ENCODE results near the gene APOO. TPM values are rescaled to one million over a fixed set of nuclear protein-coding genes. Genes with fewer than 3 reads are reported as not detected.

APOO gene
- total and polyA plus RNA-seq, 4 donors, result 5.4 to 18.0 (median 8.8) TPM

DNA sequence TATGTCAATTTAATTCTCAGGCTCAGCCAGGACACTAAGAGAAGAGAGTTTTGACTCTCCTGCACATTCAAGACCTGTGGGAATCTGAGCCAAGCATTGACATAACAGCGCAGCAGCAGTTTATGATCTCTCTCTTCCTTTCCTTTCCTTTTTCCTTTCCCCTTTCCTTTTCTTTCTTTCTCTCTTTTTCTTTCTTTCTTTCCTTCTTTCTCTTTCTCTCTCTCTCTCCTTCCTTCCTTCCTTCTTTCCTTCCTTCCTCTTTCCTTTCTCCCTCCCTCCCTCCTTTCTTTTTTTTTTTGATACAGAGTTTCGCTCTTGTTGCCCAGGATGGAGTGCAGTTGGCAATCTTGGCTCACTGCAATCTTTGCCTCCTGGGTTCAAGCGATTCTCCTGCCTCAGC, 103.2 kb downstream of the APOO start:
- no peak for TF ChIP-seq EGR1 (IDR thresholded peaks at IDR 0.05; ENCODE audit: low read depth in 2 of 2)
- TF ChIP-seq YY1 (IDR thresholded peaks at IDR 0.05), result no peak
- TF ChIP-seq, protein P1, sequence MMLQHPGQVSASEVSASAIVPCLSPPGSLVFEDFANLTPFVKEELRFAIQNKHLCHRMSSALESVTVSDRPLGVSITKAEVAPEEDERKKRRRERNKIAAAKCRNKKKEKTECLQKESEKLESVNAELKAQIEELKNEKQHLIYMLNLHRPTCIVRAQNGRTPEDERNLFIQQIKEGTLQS (IDR thresholded peaks at IDR 0.05), result no peak
- TF ChIP-seq, protein P2, sequence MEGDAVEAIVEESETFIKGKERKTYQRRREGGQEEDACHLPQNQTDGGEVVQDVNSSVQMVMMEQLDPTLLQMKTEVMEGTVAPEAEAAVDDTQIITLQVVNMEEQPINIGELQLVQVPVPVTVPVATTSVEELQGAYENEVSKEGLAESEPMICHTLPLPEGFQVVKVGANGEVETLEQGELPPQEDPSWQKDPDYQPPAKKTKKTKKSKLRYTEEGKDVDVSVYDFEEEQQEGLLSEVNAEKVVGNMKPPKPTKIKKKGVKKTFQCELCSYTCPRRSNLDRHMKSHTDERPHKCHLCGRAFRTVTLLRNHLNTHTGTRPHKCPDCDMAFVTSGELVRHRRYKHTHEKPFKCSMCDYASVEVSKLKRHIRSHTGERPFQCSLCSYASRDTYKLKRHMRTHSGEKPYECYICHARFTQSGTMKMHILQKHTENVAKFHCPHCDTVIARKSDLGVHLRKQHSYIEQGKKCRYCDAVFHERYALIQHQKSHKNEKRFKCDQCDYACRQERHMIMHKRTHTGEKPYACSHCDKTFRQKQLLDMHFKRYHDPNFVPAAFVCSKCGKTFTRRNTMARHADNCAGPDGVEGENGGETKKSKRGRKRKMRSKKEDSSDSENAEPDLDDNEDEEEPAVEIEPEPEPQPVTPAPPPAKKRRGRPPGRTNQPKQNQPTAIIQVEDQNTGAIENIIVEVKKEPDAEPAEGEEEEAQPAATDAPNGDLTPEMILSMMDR (IDR thresholded peaks at IDR 0.05; ENCODE audit: low read depth, low read length, missing input control), result no peak
- no peak for TF ChIP-seq SP1 (IDR thresholded peaks at IDR 0.05)
- TF ChIP-seq RXRA (IDR thresholded peaks at IDR 0.05), result no peak
- TF ChIP-seq JUND (IDR thresholded peaks at IDR 0.05), result no peak
- TF ChIP-seq, protein P3, sequence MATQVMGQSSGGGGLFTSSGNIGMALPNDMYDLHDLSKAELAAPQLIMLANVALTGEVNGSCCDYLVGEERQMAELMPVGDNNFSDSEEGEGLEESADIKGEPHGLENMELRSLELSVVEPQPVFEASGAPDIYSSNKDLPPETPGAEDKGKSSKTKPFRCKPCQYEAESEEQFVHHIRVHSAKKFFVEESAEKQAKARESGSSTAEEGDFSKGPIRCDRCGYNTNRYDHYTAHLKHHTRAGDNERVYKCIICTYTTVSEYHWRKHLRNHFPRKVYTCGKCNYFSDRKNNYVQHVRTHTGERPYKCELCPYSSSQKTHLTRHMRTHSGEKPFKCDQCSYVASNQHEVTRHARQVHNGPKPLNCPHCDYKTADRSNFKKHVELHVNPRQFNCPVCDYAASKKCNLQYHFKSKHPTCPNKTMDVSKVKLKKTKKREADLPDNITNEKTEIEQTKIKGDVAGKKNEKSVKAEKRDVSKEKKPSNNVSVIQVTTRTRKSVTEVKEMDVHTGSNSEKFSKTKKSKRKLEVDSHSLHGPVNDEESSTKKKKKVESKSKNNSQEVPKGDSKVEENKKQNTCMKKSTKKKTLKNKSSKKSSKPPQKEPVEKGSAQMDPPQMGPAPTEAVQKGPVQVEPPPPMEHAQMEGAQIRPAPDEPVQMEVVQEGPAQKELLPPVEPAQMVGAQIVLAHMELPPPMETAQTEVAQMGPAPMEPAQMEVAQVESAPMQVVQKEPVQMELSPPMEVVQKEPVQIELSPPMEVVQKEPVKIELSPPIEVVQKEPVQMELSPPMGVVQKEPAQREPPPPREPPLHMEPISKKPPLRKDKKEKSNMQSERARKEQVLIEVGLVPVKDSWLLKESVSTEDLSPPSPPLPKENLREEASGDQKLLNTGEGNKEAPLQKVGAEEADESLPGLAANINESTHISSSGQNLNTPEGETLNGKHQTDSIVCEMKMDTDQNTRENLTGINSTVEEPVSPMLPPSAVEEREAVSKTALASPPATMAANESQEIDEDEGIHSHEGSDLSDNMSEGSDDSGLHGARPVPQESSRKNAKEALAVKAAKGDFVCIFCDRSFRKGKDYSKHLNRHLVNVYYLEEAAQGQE (IDR thresholded peaks at IDR 0.05), result no peak
- TF ChIP-seq GABPA (IDR thresholded peaks at IDR 0.05 in 1 of 2, conservative IDR thresholded peaks at IDR 0.05 in 1 of 2), result no peak
- TF ChIP-seq HNF4A (conservative IDR thresholded peaks at IDR 0.05), result no peak
- no peak for TF ChIP-seq FOXA1 (IDR thresholded peaks at IDR 0.05)
- TF ChIP-seq, protein P4, sequence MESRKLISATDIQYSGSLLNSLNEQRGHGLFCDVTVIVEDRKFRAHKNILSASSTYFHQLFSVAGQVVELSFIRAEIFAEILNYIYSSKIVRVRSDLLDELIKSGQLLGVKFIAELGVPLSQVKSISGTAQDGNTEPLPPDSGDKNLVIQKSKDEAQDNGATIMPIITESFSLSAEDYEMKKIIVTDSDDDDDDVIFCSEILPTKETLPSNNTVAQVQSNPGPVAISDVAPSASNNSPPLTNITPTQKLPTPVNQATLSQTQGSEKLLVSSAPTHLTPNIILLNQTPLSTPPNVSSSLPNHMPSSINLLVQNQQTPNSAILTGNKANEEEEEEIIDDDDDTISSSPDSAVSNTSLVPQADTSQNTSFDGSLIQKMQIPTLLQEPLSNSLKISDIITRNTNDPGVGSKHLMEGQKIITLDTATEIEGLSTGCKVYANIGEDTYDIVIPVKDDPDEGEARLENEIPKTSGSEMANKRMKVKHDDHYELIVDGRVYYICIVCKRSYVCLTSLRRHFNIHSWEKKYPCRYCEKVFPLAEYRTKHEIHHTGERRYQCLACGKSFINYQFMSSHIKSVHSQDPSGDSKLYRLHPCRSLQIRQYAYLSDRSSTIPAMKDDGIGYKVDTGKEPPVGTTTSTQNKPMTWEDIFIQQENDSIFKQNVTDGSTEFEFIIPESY (IDR thresholded peaks at IDR 0.05), result no peak
- TF ChIP-seq NR2F2 (IDR thresholded peaks at IDR 0.05), result no peak
- TF ChIP-seq, protein P5, sequence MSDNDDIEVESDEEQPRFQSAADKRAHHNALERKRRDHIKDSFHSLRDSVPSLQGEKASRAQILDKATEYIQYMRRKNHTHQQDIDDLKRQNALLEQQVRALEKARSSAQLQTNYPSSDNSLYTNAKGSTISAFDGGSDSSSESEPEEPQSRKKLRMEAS (IDR thresholded peaks at IDR 0.05), result no peak
- Histone ChIP-seq H3K36me3 (ENCODE audit: control insufficient read depth in 4 of 4, insufficient read depth in 3 of 4, low read depth in 1 of 4, low read length in 3 of 4) (no peaks in the 10 kb centered on the region), H3K9me3 (ENCODE audit: control insufficient read depth in 4 of 4, low read length in 3 of 4) (no peaks in the 10 kb centered on the region), H3K27me3 (ENCODE audit: control insufficient read depth in 4 of 4, insufficient read depth in 4 of 4, low read length in 3 of 4) (no peaks in the 10 kb centered on the region), H3K4me1 (ENCODE audit: control insufficient read depth in 4 of 4, insufficient read depth in 4 of 4, low read length in 3 of 4) (peaks cover 0 to 4% (median 0%) of the 10 kb centered on the region in 4 donors), H3K4me3 (ENCODE audit: low read depth in 1 of 3, low read length in 3 of 3) (no peak overlapping the region), H3K27ac (ENCODE audit: low read depth in 1 of 2, low read length in 2 of 2) (no peak overlapping the region), H3K9ac (ENCODE audit: low read depth in 1 of 2, low read length in 2 of 2) (no peak overlapping the region)
- WGBS, result 85% methylated on average over 3 of the region's 3 CpGs
- DNase-seq (ENCODE audit: low spot score), result no peak

DNA sequence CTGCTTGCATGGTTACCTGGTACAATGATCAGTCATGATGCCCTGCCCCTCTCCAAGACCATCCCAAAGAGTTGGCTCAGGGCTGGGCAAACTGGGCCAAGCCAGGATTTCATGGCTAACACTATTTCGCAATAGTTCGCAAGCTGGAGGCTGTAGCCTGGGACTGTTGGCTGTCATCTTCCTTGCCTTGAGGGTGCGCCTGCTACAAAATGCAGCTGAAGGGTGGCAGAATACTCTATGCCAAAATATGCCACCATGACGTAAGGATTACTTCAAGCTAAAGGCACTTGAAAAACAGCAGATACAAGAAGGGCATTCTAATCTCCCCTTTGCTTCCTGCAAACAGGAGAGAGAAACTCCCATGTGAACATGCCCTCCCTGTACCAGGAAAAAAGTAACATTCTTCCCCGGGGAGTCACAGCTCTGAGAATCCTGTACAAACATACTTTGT, 103.8 kb downstream of the APOO start:
- DNase-seq (ENCODE audit: low spot score), result no peak
- no peak overlapping the region for H3K9ac ChIP-seq (ENCODE audit: low read depth in 1 of 2, low read length in 2 of 2)

More for the DNA sequence above, 103.8 kb downstream of the APOO start:
- Histone ChIP-seq H3K4me3 (ENCODE audit: low read depth in 1 of 3, low read length in 3 of 3) (no peak overlapping the region), H3K4me1 (ENCODE audit: control insufficient read depth in 4 of 4, insufficient read depth in 4 of 4, low read length in 3 of 4) (peaks cover 0 to 4% (median 0%) of the 10 kb centered on the region in 4 donors), H3K36me3 (ENCODE audit: control insufficient read depth in 4 of 4, insufficient read depth in 3 of 4, low read depth in 1 of 4, low read length in 3 of 4) (no peaks in the 10 kb centered on the region), H3K27ac (ENCODE audit: low read depth in 1 of 2, low read length in 2 of 2) (peak overlapping the region in 1 of 2 donors; percentile 25), H3K27me3 (ENCODE audit: control insufficient read depth in 4 of 4, insufficient read depth in 4 of 4, low read length in 3 of 4) (no peaks in the 10 kb centered on the region), H3K9me3 (ENCODE audit: control insufficient read depth in 4 of 4, low read length in 3 of 4) (no peaks in the 10 kb centered on the region)
- 37% methylated on average over 5 of the region's 5 CpGs for WGBS
- TF ChIP-seq, protein P5 (IDR thresholded peaks at IDR 0.05), result no peak
- no peak for TF ChIP-seq JUND (IDR thresholded peaks at IDR 0.05)
